Neural progenitor cell (in vitro differentiated cells): ENCODE results near the gene GCK. TPM values are rescaled to one million over a fixed set of nuclear protein-coding genes. Genes with fewer than 3 reads are reported as not detected.
A peak's percentile ranks its signal among the peaks of the same experiment; 100 is the strongest.

Experiments used
- DNase-seq: peaks from one replicate; pipeline ENCODE4 v3.0.0-alpha.2; 2016; ENCODE audit warnings: low spot score
- H2AFZ ChIP-seq: fragments of 200-600 bp; sonication (generic); replicated peaks from 2 replicates; pipeline ENCODE4 v1.6.1; 2016; ENCODE audit warnings: antibody characterized with exemption
- H3F3A ChIP-seq: fragments of 200-600 bp; sonication (generic); 2 replicates; pipeline ENCODE4 v1.6.1; 2016; ENCODE audit warnings: antibody characterized with exemption, low read depth
- H3K27ac ChIP-seq: fragments of 200-600 bp; sonication (generic); 2 replicates; pipeline ENCODE4 v1.5.1; 2016; ENCODE audit warnings: mild to moderate bottlenecking
- H3K27me3 ChIP-seq: fragments of 200-600 bp; sonication (generic); 2 replicates; pipeline ENCODE4 v1.6.1; 2016; ENCODE audit warnings: mild to moderate bottlenecking, moderate library complexity
- H3K36me3 ChIP-seq: fragments of 200-600 bp; sonication (generic); 2 replicates; pipeline ENCODE4 v1.5.1; 2016
- H3K4me1 ChIP-seq: fragments of 200-600 bp; sonication (generic); 2 replicates; pipeline ENCODE4 v1.6.1; 2016; ENCODE audit warnings: mixed run types
- H3K4me2 ChIP-seq: fragments of 200-600 bp; sonication (generic); 2 replicates; pipeline ENCODE4 v1.6.1; 2016
- H3K4me3 ChIP-seq: fragments of 200-600 bp; sonication (generic); 2 replicates; pipeline ENCODE4 v1.5.1; 2016
- H3K79me2 ChIP-seq: fragments of 200-600 bp; sonication (generic); 2 replicates; pipeline ENCODE4 v1.6.1; 2016; ENCODE audit warnings: low read depth
- H3K9ac ChIP-seq: fragments of 200-600 bp; sonication (generic); 2 replicates; pipeline ENCODE4 v1.6.1; 2016
- H3K9me3 ChIP-seq: fragments of 200-600 bp; sonication (generic); 2 replicates; pipeline ENCODE4 v1.5.1; 2016; ENCODE audit warnings: low read depth
- H4K20me1 ChIP-seq: fragments of 200-600 bp; sonication (generic); 2 replicates; pipeline ENCODE4 v1.6.1; 2016; ENCODE audit warnings: low read depth
- H3K27ac Mint-ChIP-seq: 3 replicates; pipeline ENCODE4 v1.8.0; 2021; ENCODE audit warnings: mixed read lengths
- H3K27me3 Mint-ChIP-seq: 2 replicates; pipeline ENCODE4 v1.8.0; 2022; ENCODE audit warnings: low read depth, mild to moderate bottlenecking, inconsistent platforms, moderate library complexity, mixed read lengths; ENCODE audit not compliant: insufficient read depth
- H3K36me3 Mint-ChIP-seq: 3 replicates; pipeline ENCODE4 v1.8.0; 2021; ENCODE audit warnings: mixed read lengths
- H3K4me1 Mint-ChIP-seq: 3 replicates; pipeline ENCODE4 v1.8.0; 2021; ENCODE audit warnings: mixed read lengths
- H3K4me3 Mint-ChIP-seq: 3 replicates; pipeline ENCODE4 v1.8.0; 2021; ENCODE audit warnings: mild to moderate bottlenecking, moderate library complexity, mixed read lengths
- H3K9me3 Mint-ChIP-seq: 3 replicates; pipeline ENCODE4 v1.8.0; 2020; ENCODE audit warnings: mixed read lengths
- CTCF ChIP-seq: fragments of 200-600 bp; sonication (generic); IDR thresholded peaks from 2 replicates; pipeline ENCODE4 v1.5.1; 2017; ENCODE audit warnings: antibody characterized with exemption, mild to moderate bottlenecking
- EZH2 ChIP-seq: fragments of 200-600 bp; sonication (generic); IDR thresholded peaks from 2 replicates; pipeline ENCODE4 v1.6.1; 2017; ENCODE audit warnings: antibody characterized with exemption, mild to moderate bottlenecking, moderate library complexity
- EZH2phosphoT487 ChIP-seq: fragments of 200-600 bp; sonication (generic); IDR thresholded peaks from 2 replicates; pipeline ENCODE4 v1.6.1; 2017; ENCODE audit warnings: antibody characterized with exemption
- total RNA-seq: library from RNA; depleted of rRNA; stranded (reverse); fragments of >200 nt; gene quantifications from 2 replicates; pipeline ENCODE4 v1.2.3, GENCODE V29; 2015; ENCODE audit warnings: low replicate concordance

The GCK gene
- total RNA-seq, 1 donor from 2014 or later = not detected

GRCh38 chr7:44185729-44186128 lies 3.5 kb downstream of the GCK start:
- Mint-ChIP-seq H3K4me1 (peaks cover 28% of the 10 kb centered on the region), H3K4me3 (no peak overlapping the region), H3K27me3 (peaks cover 5% of the 10 kb centered on the region), H3K9me3 (peaks cover 16% of the 10 kb centered on the region), H3K36me3 (no peaks in the 10 kb centered on the region), H3K27ac (no peak overlapping the region)
- Histone ChIP-seq H3K4me1 (peaks cover 7% of the 10 kb centered on the region), H3K36me3 (no peaks in the 10 kb centered on the region), H3K79me2 (no peaks in the 10 kb centered on the region), H3K9me3 (no peaks in the 10 kb centered on the region), H3K9ac (no peak overlapping the region), H3K4me2 (no peak overlapping the region), H4K20me1 (no peaks in the 10 kb centered on the region), H3K27ac (no peak overlapping the region), H3K27me3 (no peaks in the 10 kb centered on the region), H3K4me3 (no peak overlapping the region), H2AFZ (no peak overlapping the region), H3F3A (no peaks in the 10 kb centered on the region)
- no peak for DNase-seq
- TF ChIP-seq CTCF = no peak
- TF ChIP-seq EZH2 = no peak
- no peak for TF ChIP-seq EZH2phosphoT487

- H3K9me3 Mint-ChIP-seq = peaks cover 16% of the 10 kb centered on the region
- no peaks in the 10 kb centered on the region for H3F3A ChIP-seq
- H3K36me3 ChIP-seq = no peaks in the 10 kb centered on the region
- no peaks in the 10 kb centered on the region for H3K27me3 ChIP-seq
- H3K4me1 Mint-ChIP-seq = peaks cover 28% of the 10 kb centered on the region
- H3K4me3 Mint-ChIP-seq = no peak overlapping the region
- no peak overlapping the region for H3K9ac ChIP-seq
- no peaks in the 10 kb centered on the region for H4K20me1 ChIP-seq
- H3K4me1 ChIP-seq = peaks cover 7% of the 10 kb centered on the region
- DNase-seq = no peak
- H3K79me2 ChIP-seq = no peaks in the 10 kb centered on the region
- H3K36me3 Mint-ChIP-seq = no peaks in the 10 kb centered on the region
- peaks cover 2% of the 10 kb centered on the region for H3K27me3 Mint-ChIP-seq
- no peak for TF ChIP-seq EZH2
- no peak for TF ChIP-seq CTCF
- TF ChIP-seq EZH2phosphoT487 = no peak
- H3K4me3 ChIP-seq = no peak overlapping the region
- H3K4me2 ChIP-seq = no peak overlapping the region
- peak overlapping the region; percentile 3 for H3K27ac Mint-ChIP-seq
- H2AFZ ChIP-seq = peak overlapping the region; percentile 57
- H3K9me3 ChIP-seq = no peaks in the 10 kb centered on the region
- H3K27ac ChIP-seq = no peak overlapping the region
Observed at GRCh38 chr7:44184873-44185446, 4.3 kb downstream of the GCK start.

- H3K36me3 Mint-ChIP-seq = no peaks in the 10 kb centered on the region
- H4K20me1 ChIP-seq = no peaks in the 10 kb centered on the region
- DNase-seq = peak; percentile 19
- no peaks in the 10 kb centered on the region for H3K27me3 ChIP-seq
- H3K4me3 ChIP-seq = no peak overlapping the region
- H3F3A ChIP-seq = no peaks in the 10 kb centered on the region
- peaks cover 25% of the 10 kb centered on the region for H3K4me1 Mint-ChIP-seq
- no peak for TF ChIP-seq CTCF
- TF ChIP-seq EZH2phosphoT487 = no peak
- TF ChIP-seq EZH2 = no peak
- H3K9me3 Mint-ChIP-seq = peaks cover 16% of the 10 kb centered on the region
- H3K4me3 Mint-ChIP-seq = no peak overlapping the region
- no peak overlapping the region for H3K4me2 ChIP-seq
- peaks cover 7% of the 10 kb centered on the region for H3K4me1 ChIP-seq
- no peaks in the 10 kb centered on the region for H3K36me3 ChIP-seq
- peak overlapping the region; percentile 57 for H2AFZ ChIP-seq
- H3K27ac Mint-ChIP-seq = peak overlapping the region; percentile 3
- H3K27ac ChIP-seq = no peak overlapping the region
- H3K9ac ChIP-seq = no peak overlapping the region
- no peaks in the 10 kb centered on the region for H3K79me2 ChIP-seq
- H3K9me3 ChIP-seq = no peaks in the 10 kb centered on the region
- H3K27me3 Mint-ChIP-seq = peaks cover 2% of the 10 kb centered on the region
Observed at GRCh38 chr7:44184206-44184872, 4.9 kb downstream of the GCK start.
